Stomach smooth muscle (tissue), 2 donors: ENCODE data around the gene ADAM8.

Source experiments
- H3K27ac ChIP-seq: one replicate; pipeline ENCODE4 v1.7.0; 2013; ENCODE audit warnings: mild to moderate bottlenecking, low read length, inconsistent platforms
- H3K27me3 ChIP-seq, 2 donors: one replicate each; pipeline ENCODE4 v1.7.0; 2013; ENCODE audit warnings: low read length in 2 of 2; ENCODE audit not compliant: insufficient read depth in 2 of 2, control insufficient read depth in 1 of 2
- H3K36me3 ChIP-seq, 2 donors: one replicate each; pipeline ENCODE4 v1.7.0; 2013; ENCODE audit warnings: low read length in 2 of 2; ENCODE audit not compliant: control insufficient read depth in 2 of 2, insufficient read depth in 2 of 2
- H3K4me1 ChIP-seq: one replicate; pipeline ENCODE4 v1.7.0; 2013; ENCODE audit warnings: low read length; ENCODE audit not compliant: control insufficient read depth, insufficient read depth
- H3K4me3 ChIP-seq, 2 donors: one replicate each; pipeline ENCODE4 v1.7.0; 2013; ENCODE audit warnings: low read length in 2 of 2
- H3K9ac ChIP-seq, 2 donors: one replicate each; pipeline ENCODE4 v1.7.0; 2013; ENCODE audit warnings: low read length in 2 of 2, mild to moderate bottlenecking in 1 of 2
- H3K9me3 ChIP-seq, 2 donors: one replicate each; pipeline ENCODE4 v1.7.0; 2013; ENCODE audit warnings: low read length in 2 of 2; ENCODE audit not compliant: control insufficient read depth in 2 of 2
- donor health status: healthy.
- donor health status: Pancreatic carcinoma.

Gene ADAM8

DNA sequence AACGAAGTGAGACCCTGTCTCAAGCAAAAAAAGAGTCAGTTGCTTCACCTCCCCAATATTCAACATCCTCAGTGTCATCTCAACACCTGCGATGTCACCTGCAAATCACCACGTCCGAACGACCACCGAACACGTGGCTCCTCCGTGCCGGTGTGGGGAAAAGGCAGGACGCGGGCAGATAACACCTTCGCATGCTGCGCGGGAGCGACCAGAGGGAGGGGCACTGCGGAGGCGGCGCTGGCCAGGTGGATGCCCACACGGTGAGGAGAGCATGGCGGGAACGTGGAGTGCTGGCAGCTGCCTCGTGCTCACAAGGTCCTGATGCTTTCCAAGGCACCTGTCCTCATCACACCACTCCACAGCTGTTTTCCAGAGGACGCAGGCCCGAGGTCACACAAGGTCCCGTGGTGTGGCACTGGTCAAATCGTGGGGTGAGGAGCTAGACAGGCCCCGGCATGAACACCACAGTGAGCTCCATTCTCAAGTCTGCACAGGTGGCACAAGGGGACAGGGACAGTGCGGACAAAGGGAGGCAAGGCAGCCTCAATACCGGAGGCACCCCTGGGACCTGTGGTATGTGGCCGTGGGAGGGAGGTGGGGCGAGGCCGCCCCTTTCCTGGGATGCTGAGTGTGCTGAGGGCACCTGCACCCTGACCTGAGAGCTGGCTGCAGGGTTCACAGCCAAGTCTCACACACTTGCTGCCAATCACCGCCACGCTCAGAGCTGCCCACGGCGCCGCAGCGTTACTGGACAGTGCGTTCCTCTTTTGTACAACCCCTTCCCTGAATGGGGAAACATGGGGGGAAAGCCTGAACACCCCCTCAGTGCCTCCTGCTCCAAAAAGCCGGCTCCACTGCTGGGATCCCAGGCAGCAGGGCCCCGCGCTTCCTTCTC lies 19.0 kb upstream of the ADAM8 start:
- Histone ChIP-seq H3K4me1 (no peaks in the 10 kb centered on the region), H3K9ac (no peak overlapping the region), H3K36me3 (peaks cover 67 to 69% of the 10 kb centered on the region in 2 donors), H3K4me3 (no peak overlapping the region), H3K27me3 (no peaks in the 10 kb centered on the region), H3K27ac (no peak overlapping the region), H3K9me3 (no peaks in the 10 kb centered on the region)

DNA sequence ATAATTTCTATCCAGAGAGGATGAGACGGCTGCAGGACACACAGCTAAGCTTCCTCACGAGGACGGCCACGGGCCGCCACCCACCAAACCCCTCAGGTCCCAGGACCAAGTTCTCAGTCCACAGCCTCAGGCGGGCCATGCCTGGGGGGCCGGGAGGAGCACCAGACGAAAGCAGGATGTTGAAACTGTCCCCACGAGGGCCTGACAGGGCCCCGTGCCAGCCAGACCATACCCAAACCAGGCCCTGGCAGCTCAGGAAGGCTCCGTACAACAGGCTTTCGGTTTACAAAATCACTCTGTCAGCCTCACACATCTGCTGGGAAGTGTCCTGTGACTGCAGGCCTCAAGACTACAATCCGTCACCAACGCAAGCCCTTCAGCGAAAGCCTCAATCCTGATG lies 17.5 kb upstream of the ADAM8 start:
- no peak overlapping the region for H3K9ac ChIP-seq

GRCh38 chr10:133293810-133294119 lies 17.1 kb upstream of the ADAM8 start:
- no peaks in the 10 kb centered on the region for H3K9me3 ChIP-seq
- H3K4me1 ChIP-seq: no peaks in the 10 kb centered on the region
- H3K27ac ChIP-seq: no peak overlapping the region
- H3K9ac ChIP-seq: no peak overlapping the region
- H3K27me3 ChIP-seq: no peaks in the 10 kb centered on the region
- no peak overlapping the region for H3K4me3 ChIP-seq
- peaks cover 63 to 64% of the 10 kb centered on the region in 2 donors for H3K36me3 ChIP-seq

More for the DNA sequence above, 17.5 kb upstream of the ADAM8 start:
- peaks cover 63 to 64% of the 10 kb centered on the region in 2 donors for H3K36me3 ChIP-seq
- H3K4me3 ChIP-seq: no peak overlapping the region
- H3K27me3 ChIP-seq: no peaks in the 10 kb centered on the region
- H3K27ac ChIP-seq: no peak overlapping the region
- no peaks in the 10 kb centered on the region for H3K9me3 ChIP-seq
- no peaks in the 10 kb centered on the region for H3K4me1 ChIP-seq

DNA sequence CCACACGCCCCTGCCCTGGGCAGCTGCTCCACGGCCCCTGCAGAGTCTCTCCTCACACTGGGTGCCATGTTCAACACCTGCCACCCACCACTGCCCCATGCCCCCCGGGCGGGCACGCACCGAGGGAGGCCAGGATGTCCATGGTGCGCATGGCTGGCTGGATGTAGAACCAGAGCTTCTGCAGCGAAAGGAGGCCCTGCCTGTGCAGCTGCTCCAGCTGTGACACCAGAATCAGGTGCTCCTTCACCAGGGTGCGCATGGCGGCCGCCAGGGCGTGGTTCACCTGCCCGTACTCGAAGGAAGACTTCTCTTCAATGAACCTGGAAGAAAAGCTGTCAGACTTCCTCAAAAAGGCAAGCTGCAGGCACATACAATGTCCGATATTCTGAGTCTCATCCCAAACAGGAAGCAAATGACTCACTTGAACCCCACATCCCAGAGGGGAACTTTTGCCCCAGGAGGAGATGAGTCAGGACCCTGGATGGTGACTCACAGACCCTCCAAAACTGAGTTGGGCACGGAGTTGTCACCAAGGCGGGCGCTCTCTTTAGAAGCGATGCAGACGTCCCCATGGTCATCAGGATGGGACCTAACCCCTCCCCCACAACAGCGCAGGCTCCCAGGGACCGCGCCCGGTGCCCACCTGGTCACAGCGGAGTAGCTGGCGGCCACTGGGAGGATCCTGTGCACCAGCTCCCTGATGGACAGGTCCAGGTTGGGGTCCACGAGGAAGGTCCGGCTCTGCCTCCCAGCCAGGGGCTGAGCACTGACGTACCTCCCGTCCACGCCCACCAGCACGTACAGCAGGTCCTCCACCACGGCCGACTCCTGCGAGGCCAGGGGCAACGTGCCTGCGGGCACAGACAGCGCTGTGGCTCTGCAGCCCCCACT lies 16.5 kb upstream of the ADAM8 start:
- no peak overlapping the region for H3K4me3 ChIP-seq
- H3K27me3 ChIP-seq: no peaks in the 10 kb centered on the region
- H3K9me3 ChIP-seq: no peaks in the 10 kb centered on the region
- no peak overlapping the region for H3K27ac ChIP-seq
- no peak overlapping the region for H3K9ac ChIP-seq
- peaks cover 61 to 64% of the 10 kb centered on the region in 2 donors for H3K36me3 ChIP-seq
- no peaks in the 10 kb centered on the region for H3K4me1 ChIP-seq

GRCh38 chr10:133289761-133290160 lies 13.1 kb upstream of the ADAM8 start:
- Histone ChIP-seq H3K9me3 (no peaks in the 10 kb centered on the region), H3K27me3 (no peaks in the 10 kb centered on the region), H3K27ac (no peak overlapping the region), H3K9ac (no peak overlapping the region), H3K36me3 (peaks cover 59 to 68% of the 10 kb centered on the region in 2 donors), H3K4me1 (no peaks in the 10 kb centered on the region), H3K4me3 (no peak overlapping the region)

GRCh38 chr10:133287832-133288500 lies 11.3 kb upstream of the ADAM8 start:
- Histone ChIP-seq H3K27ac (no peak overlapping the region), H3K4me1 (no peaks in the 10 kb centered on the region), H3K27me3 (no peaks in the 10 kb centered on the region), H3K9me3 (no peaks in the 10 kb centered on the region), H3K4me3 (no peak overlapping the region), H3K9ac (no peak overlapping the region), H3K36me3 (peaks cover 60 to 63% of the 10 kb centered on the region in 2 donors)

DNA sequence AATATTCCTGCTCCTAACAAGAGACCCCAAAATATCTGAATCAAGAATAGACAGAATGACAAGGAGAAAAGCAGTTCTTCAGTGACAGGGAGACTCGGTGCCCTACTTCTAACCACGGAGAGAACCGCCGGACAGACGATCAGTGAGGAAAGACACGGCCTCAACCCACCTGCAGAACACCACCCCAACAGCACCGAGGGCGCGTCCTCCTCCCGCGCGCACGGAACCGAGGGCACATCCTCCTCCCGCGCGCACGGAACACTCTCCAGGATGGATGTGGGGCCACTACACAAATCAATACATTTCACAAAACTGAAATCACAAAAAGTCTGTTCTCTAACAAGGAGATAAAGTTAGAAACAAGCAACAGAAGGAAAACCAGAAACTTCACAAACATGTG lies 9.7 kb upstream of the ADAM8 start:
- no peak overlapping the region for H3K4me3 ChIP-seq
- H3K36me3 ChIP-seq: peaks cover 62 to 72% of the 10 kb centered on the region in 2 donors
- no peaks in the 10 kb centered on the region for H3K9me3 ChIP-seq
- H3K4me1 ChIP-seq: no peaks in the 10 kb centered on the region
- no peak overlapping the region for H3K27ac ChIP-seq
- H3K9ac ChIP-seq: no peak overlapping the region
- no peaks in the 10 kb centered on the region for H3K27me3 ChIP-seq

DNA sequence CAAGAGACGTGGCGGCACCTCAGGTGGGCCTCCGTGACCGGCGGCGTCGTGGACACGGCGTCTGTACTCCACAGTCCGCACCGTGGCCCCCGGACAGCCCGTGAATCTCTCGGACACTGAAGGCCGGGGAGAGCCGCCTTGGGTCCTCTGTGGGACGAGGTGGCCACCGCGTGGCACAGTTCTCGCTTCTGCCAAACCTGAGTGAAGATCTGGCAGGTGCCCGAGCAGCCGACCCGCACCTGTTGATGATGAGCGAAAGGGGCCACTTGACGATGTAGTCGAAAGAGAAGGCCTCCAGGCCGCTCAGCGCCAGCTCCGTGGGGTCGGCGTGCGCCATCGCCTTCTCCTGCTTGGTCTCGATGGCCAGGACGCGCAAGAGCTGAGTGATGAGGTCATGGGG lies 8.5 kb upstream of the ADAM8 start:
- no peak overlapping the region for H3K4me3 ChIP-seq
- H3K4me1 ChIP-seq: no peaks in the 10 kb centered on the region
- H3K27ac ChIP-seq: no peak overlapping the region
- no peak overlapping the region for H3K9ac ChIP-seq
- H3K36me3 ChIP-seq: peaks cover 62 to 72% of the 10 kb centered on the region in 2 donors
- no peaks in the 10 kb centered on the region for H3K27me3 ChIP-seq
- no peaks in the 10 kb centered on the region for H3K9me3 ChIP-seq

- H3K4me1 ChIP-seq: no peaks in the 10 kb centered on the region
- no peak overlapping the region for H3K9ac ChIP-seq
- peaks cover 60 to 68% of the 10 kb centered on the region in 2 donors for H3K36me3 ChIP-seq
- H3K27me3 ChIP-seq: no peaks in the 10 kb centered on the region
- H3K4me3 ChIP-seq: no peak overlapping the region
- no peaks in the 10 kb centered on the region for H3K9me3 ChIP-seq
- H3K27ac ChIP-seq: no peak overlapping the region
Measured at GRCh38 chr10:133283931-133284330, 7.3 kb upstream of the ADAM8 start.

DNA sequence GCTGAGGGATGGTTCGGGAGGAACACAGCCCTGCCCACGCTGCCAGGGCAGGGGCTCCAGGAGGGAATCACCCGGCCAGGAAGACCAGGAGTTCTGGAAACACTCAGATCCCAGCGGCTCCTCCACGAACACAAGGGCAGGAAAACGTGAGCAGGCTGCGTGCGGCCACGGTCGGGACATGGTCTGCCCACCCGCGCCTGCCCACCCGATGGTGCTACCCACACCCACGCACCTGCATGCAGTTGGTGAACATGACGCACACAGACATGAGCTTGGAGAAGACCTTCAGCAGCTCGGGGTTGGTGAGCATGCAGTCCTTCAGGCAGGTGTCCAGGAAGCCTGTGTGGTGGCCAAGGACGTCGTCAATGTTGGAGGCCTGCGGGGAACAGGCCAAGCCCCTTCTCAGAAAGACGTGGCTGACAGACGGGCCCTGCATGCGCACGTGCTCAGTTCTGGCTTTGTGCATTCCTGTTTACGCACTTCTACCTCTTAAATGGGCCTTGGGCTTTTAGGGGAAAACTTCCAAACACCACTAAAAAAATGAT lies 6.2 kb upstream of the ADAM8 start:
- H3K9me3 ChIP-seq: no peaks in the 10 kb centered on the region
- peaks cover 58% of the 10 kb centered on the region in 2 donors for H3K36me3 ChIP-seq
- no peak overlapping the region for H3K9ac ChIP-seq
- peaks cover 3% of the 10 kb centered on the region for H3K4me1 ChIP-seq
- H3K27me3 ChIP-seq: no peaks in the 10 kb centered on the region
- no peak overlapping the region for H3K27ac ChIP-seq
- H3K4me3 ChIP-seq: no peak overlapping the region
